ENCODE data around the gene MGMT. TPM values are rescaled to one million over a fixed set of nuclear protein-coding genes. Genes with fewer than 3 reads are reported as not detected.

MGMT gene
- total and polyA plus RNA-seq, 2 experiments from 2014 or later, result 19.3 to 21.9 TPM

DNA sequence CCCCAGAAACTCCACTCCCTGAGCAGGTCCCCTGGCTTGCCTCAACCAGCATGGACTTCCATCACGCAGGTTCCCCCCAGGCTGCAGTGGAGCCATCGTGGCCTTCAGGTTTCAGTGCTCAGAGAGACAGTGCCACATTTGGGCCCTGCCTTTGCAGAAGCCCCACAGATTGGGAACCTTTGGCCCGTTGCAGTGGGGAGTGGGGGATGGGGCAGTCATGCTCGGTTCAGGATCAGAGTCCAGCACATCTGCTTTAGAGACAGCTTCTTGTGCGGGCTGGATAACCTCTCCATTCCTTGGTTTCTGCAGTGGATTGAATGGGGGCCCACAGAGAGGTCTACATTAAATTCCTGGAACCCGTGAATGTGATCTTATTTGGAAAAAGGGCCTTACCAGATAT is 313.2 kb downstream of the MGMT start:
- no peaks in the 10 kb centered on the region for H3K79me2 ChIP-seq (replicated peaks; ENCODE audit: insufficient read depth)
- no peaks in the 10 kb centered on the region for H3K9me2 ChIP-seq (ENCODE audit: insufficient read depth)
- H3K36me3 ChIP-seq (ENCODE audit: insufficient read depth), result no peaks in the 10 kb centered on the region
- Mint-ChIP-seq H3K4me3 (no peak overlapping the region), H3K27ac (no peak overlapping the region), H3K9me3 (no peaks in the 10 kb centered on the region), H3K36me3 (ENCODE audit: low read depth) (no peaks in the 10 kb centered on the region), H3K27me3 (ENCODE audit: insufficient read depth, low read depth, poor library complexity) (peaks cover 2% of the 10 kb centered on the region), H3K4me1 (no peaks in the 10 kb centered on the region)
- no peak overlapping the region for H3K4me3 ChIP-seq
- ATAC-seq (no peak), DNase-seq (ENCODE audit: low spot score) (no peak)
- no peak overlapping the region for H3K27ac ChIP-seq (ENCODE audit: low read depth)
- H3K27me3 ChIP-seq (ENCODE audit: insufficient read depth), result no peaks in the 10 kb centered on the region
- H4K20me1 ChIP-seq (replicated peaks; ENCODE audit: insufficient read depth), result no peaks in the 10 kb centered on the region
- H2AFZ ChIP-seq, result no peak overlapping the region
- TF ChIP-seq JUNB (IDR thresholded peaks at IDR 0.05; ENCODE audit: unreplicated experiment) (no peak), ZNF114 (CRISPR knock-in tag; IDR thresholded peaks at IDR 0.05) (no peak), ZNF331 (CRISPR knock-in tag; IDR thresholded peaks at IDR 0.05; ENCODE audit: low read depth) (no peak), POLR2AphosphoS5 (IDR thresholded peaks at IDR 0.05; ENCODE audit: low read depth) (no peak), EZH2 (IDR thresholded peaks at IDR 0.05; ENCODE audit: low read depth, unreplicated experiment) (no peak), NANOG (IDR thresholded peaks at IDR 0.05; ENCODE audit: borderline replicate concordance) (no peak), EZH2phosphoT487 (IDR thresholded peaks at IDR 0.05; ENCODE audit: unreplicated experiment) (no peak), STAT1 (IDR thresholded peaks at IDR 0.05; ENCODE audit: unreplicated experiment) (no peak), CREB1 (CRISPR knock-in tag; IDR thresholded peaks at IDR 0.05; ENCODE audit: low read depth) (no peak)
- TF ChIP-seq, protein P1, sequence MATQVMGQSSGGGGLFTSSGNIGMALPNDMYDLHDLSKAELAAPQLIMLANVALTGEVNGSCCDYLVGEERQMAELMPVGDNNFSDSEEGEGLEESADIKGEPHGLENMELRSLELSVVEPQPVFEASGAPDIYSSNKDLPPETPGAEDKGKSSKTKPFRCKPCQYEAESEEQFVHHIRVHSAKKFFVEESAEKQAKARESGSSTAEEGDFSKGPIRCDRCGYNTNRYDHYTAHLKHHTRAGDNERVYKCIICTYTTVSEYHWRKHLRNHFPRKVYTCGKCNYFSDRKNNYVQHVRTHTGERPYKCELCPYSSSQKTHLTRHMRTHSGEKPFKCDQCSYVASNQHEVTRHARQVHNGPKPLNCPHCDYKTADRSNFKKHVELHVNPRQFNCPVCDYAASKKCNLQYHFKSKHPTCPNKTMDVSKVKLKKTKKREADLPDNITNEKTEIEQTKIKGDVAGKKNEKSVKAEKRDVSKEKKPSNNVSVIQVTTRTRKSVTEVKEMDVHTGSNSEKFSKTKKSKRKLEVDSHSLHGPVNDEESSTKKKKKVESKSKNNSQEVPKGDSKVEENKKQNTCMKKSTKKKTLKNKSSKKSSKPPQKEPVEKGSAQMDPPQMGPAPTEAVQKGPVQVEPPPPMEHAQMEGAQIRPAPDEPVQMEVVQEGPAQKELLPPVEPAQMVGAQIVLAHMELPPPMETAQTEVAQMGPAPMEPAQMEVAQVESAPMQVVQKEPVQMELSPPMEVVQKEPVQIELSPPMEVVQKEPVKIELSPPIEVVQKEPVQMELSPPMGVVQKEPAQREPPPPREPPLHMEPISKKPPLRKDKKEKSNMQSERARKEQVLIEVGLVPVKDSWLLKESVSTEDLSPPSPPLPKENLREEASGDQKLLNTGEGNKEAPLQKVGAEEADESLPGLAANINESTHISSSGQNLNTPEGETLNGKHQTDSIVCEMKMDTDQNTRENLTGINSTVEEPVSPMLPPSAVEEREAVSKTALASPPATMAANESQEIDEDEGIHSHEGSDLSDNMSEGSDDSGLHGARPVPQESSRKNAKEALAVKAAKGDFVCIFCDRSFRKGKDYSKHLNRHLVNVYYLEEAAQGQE (IDR thresholded peaks at IDR 0.05; ENCODE audit: unreplicated experiment), result no peak
- TF ChIP-seq, protein P2, sequence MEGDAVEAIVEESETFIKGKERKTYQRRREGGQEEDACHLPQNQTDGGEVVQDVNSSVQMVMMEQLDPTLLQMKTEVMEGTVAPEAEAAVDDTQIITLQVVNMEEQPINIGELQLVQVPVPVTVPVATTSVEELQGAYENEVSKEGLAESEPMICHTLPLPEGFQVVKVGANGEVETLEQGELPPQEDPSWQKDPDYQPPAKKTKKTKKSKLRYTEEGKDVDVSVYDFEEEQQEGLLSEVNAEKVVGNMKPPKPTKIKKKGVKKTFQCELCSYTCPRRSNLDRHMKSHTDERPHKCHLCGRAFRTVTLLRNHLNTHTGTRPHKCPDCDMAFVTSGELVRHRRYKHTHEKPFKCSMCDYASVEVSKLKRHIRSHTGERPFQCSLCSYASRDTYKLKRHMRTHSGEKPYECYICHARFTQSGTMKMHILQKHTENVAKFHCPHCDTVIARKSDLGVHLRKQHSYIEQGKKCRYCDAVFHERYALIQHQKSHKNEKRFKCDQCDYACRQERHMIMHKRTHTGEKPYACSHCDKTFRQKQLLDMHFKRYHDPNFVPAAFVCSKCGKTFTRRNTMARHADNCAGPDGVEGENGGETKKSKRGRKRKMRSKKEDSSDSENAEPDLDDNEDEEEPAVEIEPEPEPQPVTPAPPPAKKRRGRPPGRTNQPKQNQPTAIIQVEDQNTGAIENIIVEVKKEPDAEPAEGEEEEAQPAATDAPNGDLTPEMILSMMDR (conservative IDR thresholded peaks at IDR 0.05; ENCODE audit: low read depth in 2 of 2), result no peak
- TF ChIP-seq, protein P3, sequence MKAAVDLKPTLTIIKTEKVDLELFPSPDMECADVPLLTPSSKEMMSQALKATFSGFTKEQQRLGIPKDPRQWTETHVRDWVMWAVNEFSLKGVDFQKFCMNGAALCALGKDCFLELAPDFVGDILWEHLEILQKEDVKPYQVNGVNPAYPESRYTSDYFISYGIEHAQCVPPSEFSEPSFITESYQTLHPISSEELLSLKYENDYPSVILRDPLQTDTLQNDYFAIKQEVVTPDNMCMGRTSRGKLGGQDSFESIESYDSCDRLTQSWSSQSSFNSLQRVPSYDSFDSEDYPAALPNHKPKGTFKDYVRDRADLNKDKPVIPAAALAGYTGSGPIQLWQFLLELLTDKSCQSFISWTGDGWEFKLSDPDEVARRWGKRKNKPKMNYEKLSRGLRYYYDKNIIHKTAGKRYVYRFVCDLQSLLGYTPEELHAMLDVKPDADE (IDR thresholded peaks at IDR 0.05), result no peak
- TF ChIP-seq, protein P4, sequence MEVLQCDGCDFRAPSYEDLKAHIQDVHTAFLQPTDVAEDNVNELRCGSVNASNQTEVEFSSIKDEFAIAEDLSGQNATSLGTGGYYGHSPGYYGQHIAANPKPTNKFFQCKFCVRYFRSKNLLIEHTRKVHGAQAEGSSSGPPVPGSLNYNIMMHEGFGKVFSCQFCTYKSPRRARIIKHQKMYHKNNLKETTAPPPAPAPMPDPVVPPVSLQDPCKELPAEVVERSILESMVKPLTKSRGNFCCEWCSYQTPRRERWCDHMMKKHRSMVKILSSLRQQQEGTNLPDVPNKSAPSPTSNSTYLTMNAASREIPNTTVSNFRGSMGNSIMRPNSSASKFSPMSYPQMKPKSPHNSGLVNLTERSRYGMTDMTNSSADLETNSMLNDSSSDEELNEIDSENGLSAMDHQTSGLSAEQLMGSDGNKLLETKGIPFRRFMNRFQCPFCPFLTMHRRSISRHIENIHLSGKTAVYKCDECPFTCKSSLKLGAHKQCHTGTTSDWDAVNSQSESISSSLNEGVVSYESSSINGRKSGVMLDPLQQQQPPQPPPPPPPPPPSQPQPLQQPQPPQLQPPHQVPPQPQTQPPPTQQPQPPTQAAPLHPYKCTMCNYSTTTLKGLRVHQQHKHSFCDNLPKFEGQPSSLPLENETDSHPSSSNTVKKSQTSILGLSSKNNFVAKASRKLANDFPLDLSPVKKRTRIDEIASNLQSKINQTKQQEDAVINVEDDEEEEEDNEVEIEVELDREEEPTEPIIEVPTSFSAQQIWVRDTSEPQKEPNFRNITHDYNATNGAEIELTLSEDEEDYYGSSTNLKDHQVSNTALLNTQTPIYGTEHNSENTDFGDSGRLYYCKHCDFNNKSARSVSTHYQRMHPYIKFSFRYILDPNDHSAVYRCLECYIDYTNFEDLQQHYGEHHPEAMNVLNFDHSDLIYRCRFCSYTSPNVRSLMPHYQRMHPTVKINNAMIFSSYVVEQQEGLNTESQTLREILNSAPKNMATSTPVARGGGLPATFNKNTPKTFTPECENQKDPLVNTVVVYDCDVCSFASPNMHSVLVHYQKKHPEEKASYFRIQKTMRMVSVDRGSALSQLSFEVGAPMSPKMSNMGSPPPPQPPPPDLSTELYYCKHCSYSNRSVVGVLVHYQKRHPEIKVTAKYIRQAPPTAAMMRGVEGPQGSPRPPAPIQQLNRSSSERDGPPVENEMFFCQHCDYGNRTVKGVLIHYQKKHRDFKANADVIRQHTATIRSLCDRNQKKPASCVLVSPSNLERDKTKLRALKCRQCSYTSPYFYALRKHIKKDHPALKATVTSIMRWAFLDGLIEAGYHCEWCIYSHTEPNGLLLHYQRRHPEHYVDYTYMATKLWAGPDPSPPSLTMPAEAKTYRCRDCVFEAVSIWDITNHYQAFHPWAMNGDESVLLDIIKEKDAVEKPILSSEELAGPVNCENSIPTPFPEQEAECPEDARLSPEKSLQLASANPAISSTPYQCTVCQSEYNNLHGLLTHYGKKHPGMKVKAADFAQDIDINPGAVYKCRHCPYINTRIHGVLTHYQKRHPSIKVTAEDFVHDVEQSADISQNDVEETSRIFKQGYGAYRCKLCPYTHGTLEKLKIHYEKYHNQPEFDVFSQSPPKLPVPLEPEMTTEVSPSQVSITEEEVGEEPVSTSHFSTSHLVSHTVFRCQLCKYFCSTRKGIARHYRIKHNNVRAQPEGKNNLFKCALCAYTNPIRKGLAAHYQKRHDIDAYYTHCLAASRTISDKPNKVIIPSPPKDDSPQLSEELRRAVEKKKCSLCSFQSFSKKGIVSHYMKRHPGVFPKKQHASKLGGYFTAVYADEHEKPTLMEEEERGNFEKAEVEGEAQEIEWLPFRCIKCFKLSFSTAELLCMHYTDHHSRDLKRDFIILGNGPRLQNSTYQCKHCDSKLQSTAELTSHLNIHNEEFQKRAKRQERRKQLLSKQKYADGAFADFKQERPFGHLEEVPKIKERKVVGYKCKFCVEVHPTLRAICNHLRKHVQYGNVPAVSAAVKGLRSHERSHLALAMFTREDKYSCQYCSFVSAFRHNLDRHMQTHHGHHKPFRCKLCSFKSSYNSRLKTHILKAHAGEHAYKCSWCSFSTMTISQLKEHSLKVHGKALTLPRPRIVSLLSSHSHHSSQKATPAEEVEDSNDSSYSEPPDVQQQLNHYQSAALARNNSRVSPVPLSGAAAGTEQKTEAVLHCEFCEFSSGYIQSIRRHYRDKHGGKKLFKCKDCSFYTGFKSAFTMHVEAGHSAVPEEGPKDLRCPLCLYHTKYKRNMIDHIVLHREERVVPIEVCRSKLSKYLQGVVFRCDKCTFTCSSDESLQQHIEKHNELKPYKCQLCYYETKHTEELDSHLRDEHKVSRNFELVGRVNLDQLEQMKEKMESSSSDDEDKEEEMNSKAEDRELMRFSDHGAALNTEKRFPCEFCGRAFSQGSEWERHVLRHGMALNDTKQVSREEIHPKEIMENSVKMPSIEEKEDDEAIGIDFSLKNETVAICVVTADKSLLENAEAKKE (CRISPR knock-in tag; IDR thresholded peaks at IDR 0.05), result no peak
- H3K4me1 ChIP-seq (ENCODE audit: insufficient read depth), result no peaks in the 10 kb centered on the region
- H3F3A ChIP-seq (replicated peaks; ENCODE audit: low read depth), result no peaks in the 10 kb centered on the region
- H3K4me2 ChIP-seq, result no peak overlapping the region
